Dedifferentiated amniotic fluid mesenchymal stem cell (primary cell): Measurements from ENCODE around the gene MAP1A.
A peak's percentile ranks its signal among the peaks of the same experiment; 100 is the strongest.
"Not testable (repeated sequence)": the region's sequence is repeated elsewhere in the genome, so short reads cannot be mapped to it uniquely, and the experiment has no call there.

Source experiments
- DNase-seq: peaks from one replicate; pipeline ENCODE4 v3.0.0-alpha.2; 2016; ENCODE audit errors: extremely low spot score

The MAP1A gene

GRCh38 chr15:43529587-43530345 lies 12.4 kb downstream of the MAP1A start:
- DNase-seq = no peak

- no peak for DNase-seq
Observed at GRCh38 chr15:43531018-43531670, 13.7 kb downstream of the MAP1A start.

- DNase-seq = peak; percentile 28
Observed at GRCh38 chr15:43532826-43533225, 15.4 kb downstream of the MAP1A start.

- DNase-seq = no peak
Observed at GRCh38 chr15:43534897-43535296, 17.5 kb downstream of the MAP1A start.

- no peak for DNase-seq
Observed at GRCh38 chr15:43538091-43538490, 20.7 kb downstream of the MAP1A start.

GRCh38 chr15:43541785-43542184 lies 24.4 kb downstream of the MAP1A start:
- DNase-seq = no peak

GRCh38 chr15:43544266-43544665 lies 26.9 kb downstream of the MAP1A start:
- no peak for DNase-seq

GRCh38 chr15:43545426-43545825 lies 28.0 kb downstream of the MAP1A start:
- DNase-seq = no peak

GRCh38 chr15:43547539-43547938 lies 30.1 kb downstream of the MAP1A start:
- DNase-seq = no peak

GRCh38 chr15:43550527-43551363 lies 33.3 kb downstream of the MAP1A start:
- peak; percentile 77 for DNase-seq

GRCh38 chr15:43552256-43552655 lies 34.8 kb downstream of the MAP1A start:
- no peak for DNase-seq

GRCh38 chr15:43552986-43553385 lies 35.6 kb downstream of the MAP1A start:
- no peak for DNase-seq

GRCh38 chr15:43562753-43563152 lies 45.3 kb downstream of the MAP1A start:
- DNase-seq = not testable (repeated sequence)

- not testable (repeated sequence) for DNase-seq
Observed at GRCh38 chr15:43563793-43564192, 46.4 kb downstream of the MAP1A start.

- DNase-seq = not testable (repeated sequence)
Observed at GRCh38 chr15:43566615-43567014, 49.2 kb downstream of the MAP1A start.

- not testable (repeated sequence) for DNase-seq
Observed at GRCh38 chr15:43574607-43575006, 57.2 kb downstream of the MAP1A start.
